OCI-LY7 (cell line): ENCODE measurements around the gene MIDN. TPM values are rescaled to one million over a fixed set of nuclear protein-coding genes. Genes with fewer than 3 reads are reported as not detected.

ENCODE experiments used
- BruUV-seq: library from RNA; stranded (reverse); fragments of 400-500 nt; replicated peaks from 2 replicates; lab custom pipeline; 2021; lab: Mats Ljungman, UMichigan
- CTCF ChIA-PET: fragments of 300-600 bp; sonication (Branson Sonifier 250); formaldehyde crosslinking; loops from one replicate; lab custom pipeline; 2022; ENCODE audit warnings: antibody characterized with exemption; ENCODE audit not compliant: unreplicated experiment; lab: Charles Lee
- POLR2A ChIA-PET: fragments of 300-600 bp; sonication (Branson Sonifier 250); formaldehyde crosslinking; loops from one replicate; lab custom pipeline; 2022; ENCODE audit warnings: antibody characterized with exemption; lab: Charles Lee
- DNase-seq: peaks from one replicate; pipeline ENCODE4 v3.0.0-alpha.2; 2015; ENCODE audit warnings: low spot score
- H2AFZ ChIP-seq: fragments of 200-600 bp; sonication (generic), shearing (Covaris generic); 2 replicates; pipeline ENCODE4 v1.6.1; 2014; ENCODE audit warnings: mild to moderate bottlenecking, antibody characterized with exemption, low read length, moderate library complexity
- H3K27ac ChIP-seq: fragments of 200-600 bp; sonication (generic); 2 replicates; pipeline ENCODE4 v1.5.1; 2014; ENCODE audit warnings: mixed run types, low read depth, mild to moderate bottlenecking, moderate library complexity, low read length, inconsistent platforms; ENCODE audit not compliant: poor library complexity, severe bottlenecking
- H3K36me3 ChIP-seq: fragments of 200-600 bp; sonication (generic); 2 replicates; pipeline ENCODE4 v1.6.1; 2014; ENCODE audit warnings: mild to moderate bottlenecking, antibody characterized with exemption, low read length, moderate library complexity, mixed read lengths; ENCODE audit not compliant: insufficient read depth
- H3K4me1 ChIP-seq: fragments of 200-600 bp; sonication (generic); 2 replicates; pipeline ENCODE4 v1.5.1; 2014; ENCODE audit warnings: mild to moderate bottlenecking, low read length; ENCODE audit not compliant: insufficient read depth, poor library complexity, severe bottlenecking
- H3K4me2 ChIP-seq: fragments of 200-600 bp; sonication (generic); 2 replicates; pipeline ENCODE4 v1.6.1; 2014; ENCODE audit warnings: mild to moderate bottlenecking, low read length
- H3K4me3 ChIP-seq: fragments of 200-600 bp; sonication (generic); 2 replicates; pipeline ENCODE4 v1.5.1; 2014; ENCODE audit warnings: mild to moderate bottlenecking, low read depth, low read length; ENCODE audit not compliant: poor library complexity, severe bottlenecking
- H3K79me2 ChIP-seq: fragments of 200-600 bp; sonication (generic); 2 replicates; pipeline ENCODE4 v1.6.1; 2016; ENCODE audit warnings: low read depth, mild to moderate bottlenecking, low read length, moderate library complexity, mixed read lengths; ENCODE audit not compliant: insufficient read depth
- H3K9me2 ChIP-seq: fragments of 200-600 bp; sonication (generic); 2 replicates; pipeline ENCODE4 v1.6.1; 2016; ENCODE audit warnings: mild to moderate bottlenecking, low read length, mixed read lengths; ENCODE audit not compliant: insufficient read depth
- H3K9me3 ChIP-seq: fragments of 200-600 bp; sonication (generic); 2 replicates; pipeline ENCODE4 v1.6.1; 2014; ENCODE audit warnings: mild to moderate bottlenecking, mixed run types, low read length, mixed read lengths
- H4K20me1 ChIP-seq: fragments of 200-600 bp; sonication (generic); 2 replicates; pipeline ENCODE4 v1.6.1; 2014; ENCODE audit warnings: mild to moderate bottlenecking, antibody characterized with exemption, low read length, moderate library complexity, mixed read lengths; ENCODE audit not compliant: insufficient read depth
- CTCF ChIP-seq: fragments of 200-600 bp; sonication (generic); conservative IDR thresholded peaks from 2 replicates; pipeline ENCODE4 v1.5.1; 2014; ENCODE audit warnings: mild to moderate bottlenecking, antibody characterized with exemption, low read length, moderate library complexity, mixed read lengths
- EZH2phosphoT487 ChIP-seq: fragments of 200-600 bp; sonication (generic); IDR thresholded peaks from 2 replicates; pipeline ENCODE4 v1.6.1; 2018; ENCODE audit warnings: low read depth, borderline replicate concordance, mild to moderate bottlenecking, mixed run types, antibody characterized with exemption, low read length, moderate library complexity, mixed read lengths
- intact Hi-C: fragments of 100-400 bp; cut with micrococcal nuclease; formaldehyde crosslinking; loops from one replicate; pipeline ENCODE4 v1.10.0; 2022; ENCODE audit not compliant: unreplicated experiment
- total RNA-seq, 2 experiments: library from RNA; depleted of rRNA in 1 of 2; stranded (reverse); fragments of >200 nt in 1 of 2; shearing (Covaris generic) in 1 of 2; gene quantifications; 2 replicates each; pipeline ENCODE4 v1.2.3, GENCODE V29; 2014 to 2022

MIDN gene
- total RNA-seq, 2 experiments from 2014 or later = 20.3 to 70.9 TPM

DNA sequence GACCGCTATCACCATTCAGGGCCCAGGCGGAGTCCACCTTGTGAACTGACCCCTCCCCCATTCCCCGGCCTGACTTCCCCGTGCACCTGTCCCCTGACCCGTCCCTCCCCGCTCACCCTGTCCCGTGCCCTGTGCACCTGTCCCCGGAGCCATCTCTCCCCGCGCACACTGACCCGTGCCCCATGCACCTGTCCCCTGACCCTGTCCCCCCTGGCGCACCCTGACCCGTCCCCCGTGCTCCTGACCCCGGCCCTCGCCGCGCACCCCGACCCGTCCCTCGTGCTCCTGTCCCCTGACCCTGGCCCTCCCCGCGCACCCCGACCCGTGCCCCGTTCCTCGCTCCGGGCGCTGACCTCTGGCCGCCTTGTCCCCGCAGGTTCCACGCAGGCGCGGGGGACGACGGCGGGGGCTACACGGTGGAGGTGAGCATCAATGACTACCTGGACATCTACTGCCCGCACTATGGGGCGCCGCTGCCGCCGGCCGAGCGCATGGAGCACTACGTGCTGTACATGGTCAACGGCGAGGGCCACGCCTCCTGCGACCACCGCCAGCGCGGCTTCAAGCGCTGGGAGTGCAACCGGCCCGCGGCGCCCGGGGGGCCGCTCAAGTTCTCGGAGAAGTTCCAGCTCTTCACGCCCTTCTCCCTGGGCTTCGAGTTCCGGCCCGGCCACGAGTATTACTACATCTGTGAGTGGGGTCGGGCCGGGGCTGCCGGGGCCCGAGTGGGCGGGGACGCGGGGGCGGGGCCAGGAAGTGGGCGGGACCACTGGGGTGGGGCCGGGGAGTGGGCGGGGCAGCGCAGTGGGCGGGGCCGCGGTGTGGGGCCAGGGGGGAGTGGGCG is 47.0 kb downstream of the MIDN start:
- no peak overlapping the region for H3K4me3 ChIP-seq
- no peaks in the 10 kb centered on the region for H3K79me2 ChIP-seq
- TF ChIP-seq EZH2phosphoT487 (no peak), CTCF (no peak)
- POLR2A ChIA-PET = no interaction called here
- H4K20me1 ChIP-seq = no peaks in the 10 kb centered on the region
- H3K27ac ChIP-seq = no peak overlapping the region
- no peaks in the 10 kb centered on the region for H3K9me3 ChIP-seq
- no TSS peak for BruUV-seq
- H3K4me1 ChIP-seq = peaks cover 34% of the 10 kb centered on the region
- no peaks in the 10 kb centered on the region for H3K36me3 ChIP-seq
- no peak overlapping the region for H2AFZ ChIP-seq
- peak; percentile 48 for DNase-seq
- H3K4me2 ChIP-seq = peak overlapping the region; percentile 40; the same call in 1 of the 2 replicates
- CTCF ChIA-PET = no interaction called here
- no peaks in the 10 kb centered on the region for H3K9me2 ChIP-seq
- intact Hi-C loops = no loop called here

- peaks cover 34% of the 10 kb centered on the region for H3K4me1 ChIP-seq
- no peak for DNase-seq
- H3K27ac ChIP-seq = no peak overlapping the region
- ChIA-PET CTCF (no interaction called here), POLR2A (no interaction called here)
- intact Hi-C loops = no loop called here
- no peaks in the 10 kb centered on the region for H3K79me2 ChIP-seq
- no TSS peak for BruUV-seq
- H3K9me3 ChIP-seq = no peaks in the 10 kb centered on the region
- TF ChIP-seq EZH2phosphoT487 (no peak), CTCF (no peak)
- H2AFZ ChIP-seq = no peak overlapping the region
- no peaks in the 10 kb centered on the region for H4K20me1 ChIP-seq
- no peak overlapping the region for H3K4me3 ChIP-seq
- no peaks in the 10 kb centered on the region for H3K9me2 ChIP-seq
- H3K4me2 ChIP-seq = no peak overlapping the region
- H3K36me3 ChIP-seq = no peaks in the 10 kb centered on the region
Observed at GRCh38 chr19:1296078-1296477, 47.7 kb downstream of the MIDN start.

GRCh38 chr19:1296575-1297271 is 48.3 kb downstream of the MIDN start:
- Histone ChIP-seq H3K4me2 (no peak overlapping the region), H3K4me3 (no peak overlapping the region), H3K4me1 (peaks cover 30% of the 10 kb centered on the region), H4K20me1 (no peaks in the 10 kb centered on the region), H3K36me3 (no peaks in the 10 kb centered on the region), H3K9me3 (no peaks in the 10 kb centered on the region), H2AFZ (no peak overlapping the region), H3K27ac (no peak overlapping the region), H3K79me2 (no peaks in the 10 kb centered on the region), H3K9me2 (no peaks in the 10 kb centered on the region)
- no TSS peak for BruUV-seq
- ChIA-PET POLR2A (no interaction called here), CTCF (no interaction called here)
- TF ChIP-seq CTCF (no peak), EZH2phosphoT487 (no peak)
- DNase-seq = no peak
- intact Hi-C loops = no loop called here
